Astrocyte (in vitro differentiated cells and primary cell): ENCODE results near the gene UBE2E2. TPM values are rescaled to one million over a fixed set of nuclear protein-coding genes. Genes with fewer than 3 reads are reported as not detected.

Source experiments
- DNase-seq: peaks from one replicate; pipeline ENCODE4 v3.0.0-alpha.2; 2010; ENCODE audit warnings: low read depth
- FAIRE-seq: peaks from 2 replicates; lab custom pipeline; 2011; peaks lifted over from hg19 to GRCh38; lab: Jason Lieb, UNC
- H2AFZ ChIP-seq: 2 replicates; pipeline ENCODE4 v1.6.0; 2012; ENCODE audit warnings: low read depth, low read length, inconsistent platforms
- H3K27ac ChIP-seq: 2 replicates; pipeline ENCODE4 v1.5.1; 2011; ENCODE audit warnings: low read depth, low read length, inconsistent platforms
- H3K27me3 ChIP-seq: 2 replicates; pipeline ENCODE4 v1.6.0; 2011; ENCODE audit warnings: low read length, inconsistent platforms; ENCODE audit not compliant: insufficient read depth
- H3K36me3 ChIP-seq: 2 replicates; pipeline ENCODE4 v1.5.1; 2011; ENCODE audit warnings: low read length, inconsistent platforms; ENCODE audit not compliant: insufficient read depth
- H3K4me1 ChIP-seq: 2 replicates; pipeline ENCODE4 v1.5.1; 2011; ENCODE audit warnings: low read length, inconsistent platforms; ENCODE audit not compliant: insufficient read depth
- H3K4me2 ChIP-seq: 2 replicates; pipeline ENCODE4 v1.6.0; 2012; ENCODE audit warnings: low read length, inconsistent platforms
- H3K4me3 ChIP-seq: 2 replicates; pipeline ENCODE4 v1.5.1; 2011; ENCODE audit warnings: low read depth, mild to moderate bottlenecking, low read length, inconsistent platforms; ENCODE audit not compliant: insufficient read depth
- H3K79me2 ChIP-seq: 2 replicates; pipeline ENCODE4 v1.6.0; 2012; ENCODE audit warnings: mild to moderate bottlenecking, low read length, inconsistent platforms; ENCODE audit not compliant: insufficient read depth
- H3K9ac ChIP-seq: 2 replicates; pipeline ENCODE4 v1.6.0; 2012; ENCODE audit warnings: mild to moderate bottlenecking, low read length, inconsistent platforms
- H3K9me3 ChIP-seq: 2 replicates; pipeline ENCODE4 v1.5.1; 2012; ENCODE audit warnings: low read depth, mild to moderate bottlenecking, low read length, inconsistent platforms; ENCODE audit not compliant: insufficient read depth
- H4K20me1 ChIP-seq: 2 replicates; pipeline ENCODE4 v1.6.0; 2012; ENCODE audit warnings: low read length, inconsistent platforms; ENCODE audit not compliant: insufficient read depth
- H3K27ac Mint-ChIP-seq: one replicate; pipeline ENCODE4 v1.8.0; 2021; ENCODE audit warnings: mild to moderate bottlenecking, mixed read lengths; ENCODE audit not compliant: unreplicated experiment
- H3K27me3 Mint-ChIP-seq: one replicate; pipeline ENCODE4 v1.8.0; 2021; ENCODE audit warnings: low read depth, mixed read lengths; ENCODE audit not compliant: unreplicated experiment
- H3K36me3 Mint-ChIP-seq: one replicate; pipeline ENCODE4 v1.8.0; 2021; ENCODE audit warnings: low read depth, mixed read lengths; ENCODE audit not compliant: unreplicated experiment
- H3K4me1 Mint-ChIP-seq: one replicate; pipeline ENCODE4 v1.8.0; 2021; ENCODE audit warnings: low read depth, mixed read lengths; ENCODE audit not compliant: unreplicated experiment
- H3K4me3 Mint-ChIP-seq: one replicate; pipeline ENCODE4 v1.8.0; 2021; ENCODE audit warnings: mild to moderate bottlenecking, moderate library complexity, mixed read lengths; ENCODE audit not compliant: unreplicated experiment
- H3K9me3 Mint-ChIP-seq: one replicate; pipeline ENCODE4 v1.8.0; 2021; ENCODE audit warnings: mild to moderate bottlenecking, mixed read lengths; ENCODE audit not compliant: unreplicated experiment
- EZH2 ChIP-seq: IDR thresholded peaks from 2 replicates; pipeline ENCODE4 v1.6.1; 2012; ENCODE audit warnings: mild to moderate bottlenecking, low read length, inconsistent platforms; ENCODE audit not compliant: insufficient read depth
- total RNA-seq: library from RNA; stranded (reverse); gene quantifications from 2 replicates; pipeline ENCODE4 v1.2.1, GENCODE V29; 2021
- TF ChIP-seq, protein P1 (sequence below): IDR thresholded peaks from 2 replicates; pipeline ENCODE4 v1.5.1; 2011; ENCODE audit warnings: low read depth, mild to moderate bottlenecking, inconsistent platforms, low read length, moderate library complexity; ENCODE audit not compliant: insufficient read depth

UBE2E2 gene
- total RNA-seq, 1 donor from 2014 or later: 89.8 TPM

DNA sequence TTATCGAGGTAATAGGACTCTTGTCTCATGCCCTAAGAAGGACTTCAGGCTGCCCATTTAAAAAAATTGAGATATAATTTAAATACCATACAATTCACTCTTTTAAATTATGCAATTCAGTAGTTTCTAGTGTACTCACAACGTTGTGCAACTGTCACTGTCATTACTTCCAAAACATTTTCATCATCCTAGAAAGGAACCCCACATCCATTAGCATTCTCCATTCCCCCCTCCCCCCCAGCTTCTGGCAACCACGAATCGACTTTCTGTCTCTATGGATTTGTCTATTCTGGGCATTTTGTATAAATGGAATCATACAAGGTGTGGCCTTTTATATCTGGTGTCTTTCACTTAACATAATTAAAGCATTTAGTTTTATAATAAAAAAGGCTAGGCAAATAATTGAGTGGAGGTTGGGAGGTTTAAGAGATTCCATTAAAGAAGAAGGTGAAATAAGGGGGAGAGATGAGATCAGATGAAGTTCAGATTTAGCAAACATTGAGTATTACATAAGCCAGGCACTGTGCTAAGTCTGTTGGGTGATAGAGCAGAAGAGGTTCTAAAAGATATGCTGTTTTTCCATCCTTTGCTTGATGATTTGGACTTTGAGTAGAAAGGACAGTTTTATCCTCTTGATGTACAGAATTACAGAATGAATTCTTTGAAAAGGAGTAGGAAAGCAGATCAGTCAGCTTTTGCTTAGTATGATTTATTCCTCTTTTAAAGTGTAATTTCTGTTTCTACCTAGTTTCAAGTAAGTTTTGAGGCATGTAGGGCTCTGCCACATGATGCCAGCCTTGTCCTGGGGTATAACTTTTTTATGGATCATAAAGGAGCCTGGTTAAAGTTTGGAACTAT, 36.3 kb downstream of the UBE2E2 start:
- Mint-ChIP-seq H3K27me3 (no peaks in the 10 kb centered on the region), H3K4me1 (peaks cover 18% of the 10 kb centered on the region), H3K9me3 (no peaks in the 10 kb centered on the region), H3K4me3 (no peak overlapping the region), H3K27ac (no peak overlapping the region), H3K36me3 (no peaks in the 10 kb centered on the region)
- TF ChIP-seq EZH2: no peak
- TF ChIP-seq, protein P1, sequence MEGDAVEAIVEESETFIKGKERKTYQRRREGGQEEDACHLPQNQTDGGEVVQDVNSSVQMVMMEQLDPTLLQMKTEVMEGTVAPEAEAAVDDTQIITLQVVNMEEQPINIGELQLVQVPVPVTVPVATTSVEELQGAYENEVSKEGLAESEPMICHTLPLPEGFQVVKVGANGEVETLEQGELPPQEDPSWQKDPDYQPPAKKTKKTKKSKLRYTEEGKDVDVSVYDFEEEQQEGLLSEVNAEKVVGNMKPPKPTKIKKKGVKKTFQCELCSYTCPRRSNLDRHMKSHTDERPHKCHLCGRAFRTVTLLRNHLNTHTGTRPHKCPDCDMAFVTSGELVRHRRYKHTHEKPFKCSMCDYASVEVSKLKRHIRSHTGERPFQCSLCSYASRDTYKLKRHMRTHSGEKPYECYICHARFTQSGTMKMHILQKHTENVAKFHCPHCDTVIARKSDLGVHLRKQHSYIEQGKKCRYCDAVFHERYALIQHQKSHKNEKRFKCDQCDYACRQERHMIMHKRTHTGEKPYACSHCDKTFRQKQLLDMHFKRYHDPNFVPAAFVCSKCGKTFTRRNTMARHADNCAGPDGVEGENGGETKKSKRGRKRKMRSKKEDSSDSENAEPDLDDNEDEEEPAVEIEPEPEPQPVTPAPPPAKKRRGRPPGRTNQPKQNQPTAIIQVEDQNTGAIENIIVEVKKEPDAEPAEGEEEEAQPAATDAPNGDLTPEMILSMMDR: no peak
- FAIRE-seq: peak; percentile 13
- no peak overlapping the region for H2AFZ ChIP-seq
- H3K4me1 ChIP-seq: peaks cover 3% of the 10 kb centered on the region
- no peaks in the 10 kb centered on the region for H3K27me3 ChIP-seq
- H3K9me3 ChIP-seq: no peaks in the 10 kb centered on the region
- no peak overlapping the region for H3K27ac ChIP-seq
- no peak for DNase-seq
- no peaks in the 10 kb centered on the region for H3K36me3 ChIP-seq
- H3K4me2 ChIP-seq: no peak overlapping the region
- H3K4me3 ChIP-seq: no peak overlapping the region
- H4K20me1 ChIP-seq: peaks cover 76% of the 10 kb centered on the region
- H3K9ac ChIP-seq: no peak overlapping the region
- peaks cover 51% of the 10 kb centered on the region for H3K79me2 ChIP-seq

DNA sequence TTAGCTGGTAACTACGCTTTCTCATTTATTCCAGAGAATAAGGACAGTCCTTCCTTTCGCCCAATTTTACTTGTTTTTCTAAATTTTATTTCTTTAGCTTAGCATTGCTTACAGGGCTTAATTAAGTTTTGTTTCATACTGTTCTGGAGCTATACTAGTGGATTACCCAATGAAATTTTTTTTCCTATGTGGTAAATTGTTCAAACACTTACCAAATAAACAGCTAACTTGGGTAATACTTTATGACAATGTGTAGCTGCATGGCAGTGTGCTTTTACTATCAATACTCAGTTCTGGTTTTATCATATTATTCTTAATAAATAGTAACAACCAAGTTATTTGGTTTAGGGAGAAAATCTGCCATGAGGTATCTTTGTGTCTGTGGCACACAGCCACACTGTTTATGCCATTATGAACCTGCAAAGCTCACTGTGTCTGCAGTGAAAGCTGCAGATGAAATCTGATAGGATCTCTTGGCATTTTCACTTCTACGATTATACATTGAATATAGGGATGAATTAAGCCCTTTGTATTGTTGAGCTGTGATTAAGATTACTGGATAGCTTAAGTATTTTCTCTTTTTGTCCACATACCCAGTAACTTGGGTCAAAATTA, 37.2 kb downstream of the UBE2E2 start:
- TF ChIP-seq, protein P1: no peak
- no peak for TF ChIP-seq EZH2
- FAIRE-seq: no peak
- H3K9me3 Mint-ChIP-seq: no peaks in the 10 kb centered on the region

DNA sequence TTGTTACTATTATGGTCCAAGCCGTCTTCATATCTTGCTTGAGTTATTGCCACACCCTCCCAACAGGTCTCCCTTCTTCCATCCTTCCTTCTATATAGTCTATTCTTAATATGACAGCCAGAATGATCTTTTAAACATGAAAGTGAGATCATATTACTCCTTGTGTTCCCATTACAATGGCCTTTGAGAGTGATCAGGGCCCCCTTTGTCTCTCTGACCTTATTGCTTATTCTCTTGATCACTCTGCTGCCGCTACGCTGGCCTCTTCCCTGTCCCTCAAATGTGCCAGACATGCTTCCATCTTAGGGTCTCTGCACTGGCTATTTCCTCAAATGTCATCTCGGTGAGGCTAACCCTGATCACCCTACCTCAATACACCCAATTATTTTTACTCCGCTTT, 38.1 kb downstream of the UBE2E2 start:
- H3K36me3 ChIP-seq: no peaks in the 10 kb centered on the region
- H3K4me2 ChIP-seq: no peak overlapping the region
- no peaks in the 10 kb centered on the region for H3K9me3 ChIP-seq
- peaks cover 61% of the 10 kb centered on the region for H4K20me1 ChIP-seq
- peaks cover 3% of the 10 kb centered on the region for H3K4me1 ChIP-seq
- no peak overlapping the region for H3K4me3 ChIP-seq
- no peaks in the 10 kb centered on the region for H3K9me3 Mint-ChIP-seq
- H3K27me3 Mint-ChIP-seq: no peaks in the 10 kb centered on the region
- no peak overlapping the region for H3K27ac ChIP-seq
- DNase-seq (no peak), FAIRE-seq (no peak)
- no peak overlapping the region for H3K9ac ChIP-seq
- H3K27ac Mint-ChIP-seq: no peak overlapping the region
- peaks cover 38% of the 10 kb centered on the region for H3K79me2 ChIP-seq
- no peaks in the 10 kb centered on the region for H3K36me3 Mint-ChIP-seq
- H3K4me3 Mint-ChIP-seq: no peak overlapping the region
- TF ChIP-seq, protein P1: no peak
- no peak for TF ChIP-seq EZH2
- no peak overlapping the region for H2AFZ ChIP-seq
- H3K27me3 ChIP-seq: no peaks in the 10 kb centered on the region
- H3K4me1 Mint-ChIP-seq: peaks cover 8% of the 10 kb centered on the region

More for the DNA sequence above, 37.2 kb downstream of the UBE2E2 start:
- no peak overlapping the region for H3K27ac ChIP-seq
- H2AFZ ChIP-seq: no peak overlapping the region
- H3K4me3 ChIP-seq: no peak overlapping the region
- H3K9me3 ChIP-seq: no peaks in the 10 kb centered on the region
- H3K4me1 ChIP-seq: peaks cover 3% of the 10 kb centered on the region
- no peak for DNase-seq
- Mint-ChIP-seq H3K4me3 (no peak overlapping the region), H3K27me3 (no peaks in the 10 kb centered on the region), H3K36me3 (no peaks in the 10 kb centered on the region), H3K4me1 (peaks cover 14% of the 10 kb centered on the region), H3K27ac (no peak overlapping the region)
- H3K4me2 ChIP-seq: no peak overlapping the region
- H3K36me3 ChIP-seq: no peaks in the 10 kb centered on the region
- H3K9ac ChIP-seq: no peak overlapping the region
- H3K79me2 ChIP-seq: peaks cover 47% of the 10 kb centered on the region
- H3K27me3 ChIP-seq: no peaks in the 10 kb centered on the region
- peaks cover 69% of the 10 kb centered on the region for H4K20me1 ChIP-seq
